T-helper 2 cell treated with Interferon-gamma antibody and Interleukin-4, amounts not matched to agents 100 ng/mL and 5 ng/mL, for 36 hours (primary cell): Measurements from ENCODE around the gene SRGN. TPM values are rescaled to one million over a fixed set of nuclear protein-coding genes. Genes with fewer than 3 reads are reported as not detected.

Source experiments
- intact Hi-C: fragments of 100-400 bp; cut with micrococcal nuclease; formaldehyde crosslinking; loops from one replicate; pipeline ENCODE4 v1.15.1; 2023
- total RNA-seq: library from RNA; stranded (reverse); gene quantifications from 2 replicates; pipeline ENCODE4 v1.2.3, GENCODE V29; 2022

The SRGN gene
- total RNA-seq, 1 donor from 2014 or later, result 220 TPM

- intact Hi-C loops, result loop anchor here (1.0 to 10.0 kb wide), 6 partner anchors 29 to 315 kb away; partner anchors contain the start of genes DDX21, KIFBP and VPS26A
These were observed 2.0 kb downstream of the SRGN start for GRCh38 chr10:69089638-69090599.

DNA sequence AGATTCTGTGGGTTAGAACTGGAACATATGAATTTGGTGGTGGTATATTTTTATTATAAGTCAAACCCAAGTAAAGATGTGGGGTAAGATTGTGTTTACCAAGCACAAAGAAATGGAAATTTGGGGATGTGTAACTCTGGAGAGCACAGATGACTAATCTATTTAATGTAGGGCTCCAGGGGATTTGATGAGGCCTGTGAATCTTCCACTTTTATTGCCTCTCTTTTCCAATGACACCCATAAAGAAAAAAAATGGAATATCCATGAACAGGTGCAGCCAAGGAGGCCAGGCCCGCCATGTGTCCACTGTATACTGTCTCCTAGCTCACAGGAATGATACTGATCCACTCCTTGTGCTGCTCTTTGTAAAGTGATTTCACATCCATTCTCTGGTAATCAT, 2.8 kb downstream of the SRGN start:
- intact Hi-C loops, result loop anchor here (1.0 to 10.0 kb wide), 5 partner anchors 29 to 314 kb away; partner anchors contain the start of genes DDX21 and VPS26A

DNA sequence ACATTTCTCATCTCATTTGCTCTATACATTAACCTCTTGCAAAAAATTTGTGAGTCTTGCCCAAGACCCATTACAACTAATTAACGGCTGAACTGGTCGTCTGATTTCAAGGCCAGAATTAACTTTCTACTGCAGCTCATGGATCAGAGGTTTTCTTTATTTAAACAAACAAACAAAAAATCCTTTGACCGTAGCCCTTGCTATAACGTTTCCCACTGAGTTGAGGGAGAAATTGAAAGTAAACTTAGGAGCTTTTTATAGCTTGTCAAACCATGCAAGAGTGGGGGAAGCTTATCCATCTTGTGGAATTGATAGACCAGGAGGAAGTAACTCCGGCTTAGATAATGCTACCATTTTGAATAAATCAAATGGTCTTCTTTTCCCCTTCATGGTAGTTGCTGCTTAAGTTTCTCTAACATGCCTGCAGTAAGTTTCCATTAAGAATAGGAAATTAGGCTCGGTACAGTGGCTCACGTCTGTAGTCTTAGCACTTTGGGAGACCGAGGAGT, 3.3 kb downstream of the SRGN start:
- intact Hi-C loops, result loop anchor here (10.0 kb wide), 1 partner anchor 314 kb away; no protein-coding TSS in a partner anchor

DNA sequence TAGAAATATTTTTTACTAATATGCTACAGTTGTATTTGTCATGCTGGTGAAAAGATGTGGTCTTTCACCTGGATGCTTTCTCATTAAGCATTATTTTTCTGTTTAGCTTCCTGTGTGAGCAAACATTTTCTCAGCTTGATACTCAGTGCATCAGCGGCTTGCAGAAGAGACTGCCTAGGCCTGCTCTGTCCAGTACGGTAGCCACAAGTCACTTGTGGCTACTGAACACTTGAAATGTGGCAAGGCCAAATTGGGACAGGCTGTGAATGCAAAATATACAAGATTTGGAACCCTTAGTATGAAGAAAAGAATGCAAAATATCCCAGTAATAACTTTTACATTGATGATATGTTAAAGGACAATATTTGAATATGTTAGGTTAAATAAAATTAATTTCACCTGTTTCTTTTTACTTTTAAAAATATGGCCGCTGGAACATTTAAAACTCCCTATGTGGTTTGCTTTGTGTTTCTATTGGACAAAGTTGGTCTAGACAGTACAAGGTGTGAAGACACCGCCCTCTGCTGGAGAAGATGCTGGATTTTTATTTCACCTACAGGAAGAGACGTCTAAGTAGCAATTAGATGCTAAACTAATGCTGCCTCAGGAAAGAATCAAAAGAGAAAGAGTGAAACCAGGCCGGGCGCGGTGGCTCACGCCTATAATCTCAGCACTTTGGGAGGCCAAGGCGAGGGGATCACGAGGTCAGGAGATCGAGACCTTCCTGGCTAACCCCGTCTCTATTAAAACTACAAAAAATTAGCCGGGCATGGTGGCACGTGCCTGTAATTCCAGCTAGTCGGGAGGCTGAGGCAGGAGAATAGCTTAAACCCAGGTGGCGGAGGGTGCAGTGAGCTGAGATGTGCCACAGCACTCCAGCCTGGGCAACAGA, 5.3 kb downstream of the SRGN start:
- intact Hi-C loops, result loop anchor here (1.0 to 10.0 kb wide), 5 partner anchors 30 to 312 kb away; partner anchors contain the start of gene DDX50

DNA sequence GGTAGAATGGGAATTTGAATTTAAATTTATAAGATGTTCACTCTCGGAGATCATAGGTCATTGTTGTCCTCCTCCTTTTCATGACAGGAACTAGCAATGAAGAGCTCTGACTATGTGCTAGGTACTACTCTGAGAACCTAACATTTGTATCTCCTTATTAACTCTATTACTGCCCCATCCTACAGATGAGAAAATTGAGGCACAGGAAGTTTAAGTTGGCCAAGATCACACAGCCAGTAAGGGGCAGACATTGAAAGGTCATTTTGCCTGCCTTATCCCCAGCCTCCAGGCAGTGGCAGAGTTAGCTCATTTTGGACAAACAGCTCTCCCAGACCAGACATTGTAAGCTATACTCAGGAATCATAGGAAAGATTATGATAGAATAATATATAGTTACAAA, 6.0 kb downstream of the SRGN start:
- intact Hi-C loops, result loop anchor here (1.0 to 10.0 kb wide), 5 partner anchors 29 to 311 kb away; partner anchors contain the start of gene DDX50

DNA sequence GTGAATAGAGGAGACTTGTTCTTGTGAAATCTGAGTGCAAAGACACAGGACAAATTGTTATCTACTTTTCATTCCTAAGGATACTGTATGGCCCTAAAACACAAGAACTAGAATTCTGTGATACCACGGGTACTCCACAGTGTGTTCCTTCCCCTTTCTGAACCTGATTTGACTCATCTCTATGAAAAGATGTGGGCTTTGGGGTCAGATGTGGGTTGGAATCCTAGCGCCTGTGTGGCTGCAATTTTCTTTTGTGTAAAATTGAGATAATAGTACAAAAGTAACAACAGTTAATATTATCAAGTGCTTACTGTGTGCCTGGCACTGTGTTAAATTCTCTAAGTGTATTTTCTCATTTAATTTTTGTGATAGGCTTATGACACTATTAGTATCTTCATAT, 8.1 kb downstream of the SRGN start:
- intact Hi-C loops, result loop anchor here (10.0 kb wide), 1 partner anchor 309 kb away; no protein-coding TSS in a partner anchor

GRCh38 chr10:69097729-69098128, 9.8 kb downstream of the SRGN start:
- intact Hi-C loops, result loop anchor here (10.0 kb wide), 1 partner anchor 307 kb away; no protein-coding TSS in a partner anchor

- intact Hi-C loops, result no loop called here
These were observed 12.4 kb downstream of the SRGN start for GRCh38 chr10:69100136-69100872.

DNA sequence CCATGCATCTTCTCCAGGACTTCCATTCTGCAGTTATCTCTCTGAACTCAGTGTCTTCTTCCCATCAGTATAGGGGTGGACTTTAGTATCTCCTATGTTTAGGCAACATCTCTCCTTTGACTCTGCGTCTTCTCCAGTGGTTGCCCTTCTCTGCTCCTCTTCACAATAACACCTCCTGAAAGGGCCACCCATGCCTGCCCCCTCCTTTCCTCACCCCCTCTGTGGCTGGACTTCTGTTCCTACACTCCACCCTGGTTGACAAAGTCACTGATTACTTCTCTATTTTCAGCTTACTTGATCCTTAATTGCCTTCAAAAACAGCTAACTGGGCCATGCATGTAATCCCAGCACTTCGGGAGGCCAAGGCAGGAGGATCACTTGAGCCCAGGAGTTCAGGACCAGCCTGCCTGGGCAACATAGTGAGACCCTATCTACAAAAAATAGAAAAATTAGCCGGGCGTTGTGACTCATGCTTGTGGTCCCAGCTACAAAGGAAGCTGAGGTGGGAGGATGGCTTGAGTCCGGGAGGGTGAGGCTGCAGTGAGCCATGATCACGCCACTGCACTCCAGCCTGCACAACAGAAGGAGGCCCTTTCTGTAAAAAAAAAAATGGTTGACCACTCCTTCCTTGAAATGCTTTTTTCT, 13.7 kb downstream of the SRGN start:
- intact Hi-C loops, result no loop called here

DNA sequence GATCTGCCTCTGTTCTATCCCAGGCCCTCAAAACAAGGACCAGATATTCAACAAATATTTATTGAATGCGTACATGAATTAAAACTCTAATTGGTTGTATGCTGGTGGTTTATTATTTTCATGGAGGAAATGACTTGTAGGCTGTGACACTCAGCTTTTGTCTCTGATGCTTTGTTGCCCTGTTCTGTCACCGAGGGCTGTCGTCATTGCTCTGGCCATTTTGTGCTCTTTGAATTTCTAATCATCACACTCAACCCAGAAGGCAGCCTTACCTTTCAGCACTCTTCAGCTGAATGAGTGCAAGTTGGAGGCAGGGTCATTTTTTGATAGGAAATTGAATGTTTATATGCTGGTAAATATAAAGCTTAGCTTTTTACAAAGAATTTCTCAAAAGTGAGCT, 14.5 kb downstream of the SRGN start:
- intact Hi-C loops, result no loop called here

DNA sequence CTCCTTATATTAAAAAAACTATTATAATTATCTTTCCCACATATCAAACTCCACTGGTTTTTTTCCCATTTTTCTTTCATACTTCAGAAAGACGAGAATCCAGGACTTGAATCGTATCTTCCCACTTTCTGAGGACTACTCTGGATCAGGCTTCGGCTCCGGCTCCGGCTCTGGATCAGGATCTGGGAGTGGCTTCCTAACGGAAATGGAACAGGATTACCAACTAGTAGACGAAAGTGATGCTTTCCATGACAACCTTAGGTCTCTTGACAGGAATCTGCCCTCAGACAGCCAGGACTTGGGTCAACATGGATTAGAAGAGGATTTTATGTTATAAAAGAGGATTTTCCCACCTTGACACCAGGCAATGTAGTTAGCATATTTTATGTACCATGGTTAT, 15.9 kb downstream of the SRGN start:
- intact Hi-C loops, result no loop called here

- intact Hi-C loops, result no loop called here
These were observed 17.3 kb downstream of the SRGN start for GRCh38 chr10:69104994-69105790.

DNA sequence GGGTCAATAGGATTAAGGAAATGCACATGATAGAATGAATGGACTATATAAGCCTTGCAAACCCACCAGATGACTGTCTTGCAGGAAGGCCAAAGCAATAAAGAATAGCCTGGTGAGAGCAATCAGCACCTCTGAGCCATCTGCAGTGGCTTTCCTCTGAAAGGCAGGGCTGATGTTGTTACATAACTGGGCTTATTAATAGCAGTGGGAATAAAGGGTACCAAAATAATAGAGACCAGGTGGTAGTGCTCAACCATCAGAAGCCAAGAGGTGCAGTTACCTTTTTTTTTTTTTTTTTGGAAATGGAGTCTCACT, 19.2 kb downstream of the SRGN start:
- intact Hi-C loops, result no loop called here

DNA sequence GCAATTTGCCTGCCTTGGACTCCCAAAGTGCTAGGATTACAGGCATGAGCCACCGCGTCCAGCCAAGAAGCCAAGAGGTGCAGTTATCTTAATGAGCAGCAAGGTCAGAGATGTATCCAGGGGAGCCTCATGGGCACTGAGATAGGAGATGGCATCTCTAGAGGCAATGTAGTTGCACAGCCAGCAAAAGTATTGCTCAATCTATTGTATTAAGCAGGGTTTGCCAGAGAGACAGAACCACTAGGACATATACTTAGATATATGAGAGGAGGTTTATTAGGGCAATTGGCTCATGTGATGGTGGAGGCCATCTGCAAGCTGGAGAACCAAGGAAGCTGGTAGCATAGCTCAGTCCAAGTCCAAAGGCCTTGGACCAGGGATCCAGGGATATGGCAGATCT, 19.8 kb downstream of the SRGN start:
- intact Hi-C loops, result no loop called here

- intact Hi-C loops, result loop anchor here (5.0 kb wide), 2 partner anchors 398 to 593 kb away; partner anchors contain the start of genes CCAR1 and SLC25A16
These were observed 32.0 kb downstream of the SRGN start for GRCh38 chr10:69119896-69120295.

DNA sequence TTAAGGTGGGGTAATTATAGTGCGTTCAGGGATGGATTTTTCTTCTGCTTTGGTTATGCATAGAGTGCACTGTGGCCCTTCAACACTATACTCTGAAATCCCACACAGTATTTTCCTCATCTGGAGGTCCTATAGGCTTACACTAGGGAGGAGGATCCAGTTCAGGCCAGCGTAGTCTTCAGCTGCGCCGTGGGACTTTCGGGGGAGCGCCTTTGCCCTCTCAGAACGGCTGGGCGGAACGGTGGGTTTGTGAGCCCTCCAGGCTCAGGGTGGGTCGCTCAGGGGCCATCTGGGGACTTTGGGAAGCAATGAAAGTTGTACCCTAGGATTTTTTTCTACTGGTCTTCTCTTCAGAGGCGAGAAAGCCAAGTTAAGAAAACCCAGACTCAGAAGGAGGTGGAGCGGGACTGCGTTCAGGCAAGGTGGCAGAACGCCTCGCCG, 35.4 kb downstream of the SRGN start:
- intact Hi-C loops, result loop anchor here (1.0 to 5.0 kb wide), 7 partner anchors 30 to 596 kb away; partner anchors contain the start of genes CCAR1, KIFBP, SLC25A16 and SUPV3L1

DNA sequence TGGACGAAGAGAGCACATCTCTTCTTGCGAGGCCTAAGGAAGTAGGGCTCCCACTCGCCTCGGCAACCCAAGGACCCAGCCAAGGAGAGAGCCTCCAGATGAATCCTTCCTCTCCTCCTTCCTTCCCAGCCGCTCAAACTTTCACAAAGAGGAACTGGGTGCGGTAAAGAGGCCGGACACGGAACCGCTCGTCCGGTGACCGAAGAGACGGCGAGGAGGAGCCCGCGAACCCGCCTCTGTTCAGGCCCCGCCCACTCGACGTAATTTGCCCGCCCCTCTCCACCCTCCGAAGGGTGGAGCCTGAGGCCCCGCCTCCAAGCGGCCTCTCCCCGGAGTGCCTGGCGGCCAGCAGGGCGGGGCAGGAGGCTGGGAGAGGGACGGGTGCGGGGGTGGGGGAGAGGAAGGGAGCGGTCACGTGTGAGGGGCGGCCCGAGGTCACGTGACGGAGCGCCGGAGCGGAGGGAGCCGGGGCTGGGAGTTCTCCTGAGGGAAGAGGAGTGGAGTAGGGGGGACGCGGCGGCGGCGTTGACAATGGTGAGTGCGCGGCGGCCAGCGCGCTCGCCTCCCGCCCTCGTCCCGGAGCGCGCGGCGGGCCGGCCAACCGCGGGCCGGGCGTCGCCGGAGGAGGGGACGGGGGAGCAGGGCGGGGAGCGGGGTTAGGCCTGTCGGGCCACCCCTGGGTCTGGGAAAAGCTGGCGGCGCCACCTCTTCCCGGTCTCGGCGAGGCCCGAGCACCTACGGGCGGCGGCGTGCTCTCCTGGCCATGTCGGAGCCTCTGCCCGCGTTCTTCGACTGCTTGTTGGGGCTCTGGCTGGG, 36.1 kb downstream of the SRGN start, which contains the start of gene VPS26A:
Gene VPS26A (plus strand): TSS at position 432 of the 816 bp plus-strand sequence. CDS start 100 bp downstream, at position 532.
- intact Hi-C loops, result loop anchor here (1.0 to 5.0 kb wide), 12 partner anchors 31 to 597 kb away; partner anchors contain the start of genes CCAR1, DDX21, DDX50 and KIFBP
